GM18505 (cell line): Measurements from ENCODE around the gene PAQR6.

Experiments
- ATAC-seq: cut with Tn5 transposase; IDR thresholded peaks from one replicate; pipeline ENCODE4 v1.9.1; 2021; ENCODE audit not compliant: unreplicated experiment
- POLR2A ChIP-seq: IDR thresholded peaks from 4 replicates; pipeline ENCODE4 v1.6.1; 2011; ENCODE audit warnings: borderline replicate concordance; ENCODE audit not compliant: insufficient read depth, insufficient read length; ENCODE audit errors: extremely low read depth

PAQR6 gene

DNA sequence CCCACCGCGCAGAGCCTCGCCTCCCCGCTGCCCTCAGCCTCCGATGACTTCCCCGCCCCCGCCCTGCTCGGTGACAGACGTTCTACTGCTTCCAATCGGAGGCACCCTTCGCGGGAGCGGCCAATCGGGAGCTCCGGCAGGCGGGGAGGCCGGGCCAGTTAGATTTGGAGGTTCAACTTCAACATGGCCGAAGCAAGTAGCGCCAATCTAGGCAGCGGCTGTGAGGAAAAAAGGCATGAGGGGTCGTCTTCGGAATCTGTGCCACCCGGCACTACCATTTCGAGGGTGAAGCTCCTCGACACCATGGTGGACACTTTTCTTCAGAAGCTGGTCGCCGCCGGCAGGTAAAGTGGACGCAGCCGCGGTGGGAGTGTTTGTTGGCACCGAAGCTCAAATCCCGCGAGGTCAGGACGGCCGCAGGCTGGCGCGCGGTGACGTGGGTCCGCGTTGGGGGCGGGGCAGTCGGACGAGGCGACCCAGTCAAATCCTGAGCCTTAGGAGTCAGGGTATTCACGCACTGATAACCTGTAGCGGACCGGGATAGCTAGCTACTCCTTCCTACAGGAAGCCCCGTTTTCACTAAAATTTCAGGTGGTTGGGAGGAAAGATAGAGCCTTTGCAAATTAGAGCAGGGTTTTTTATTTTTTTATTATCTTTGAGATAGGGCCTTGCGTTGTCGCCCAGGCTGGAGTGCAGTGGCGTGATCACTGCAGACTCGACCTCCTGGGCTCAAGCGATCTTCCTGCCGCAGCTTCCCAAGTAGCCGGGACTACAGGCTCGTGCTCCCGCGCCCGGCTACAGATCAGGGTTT is 34.8 kb downstream of the PAQR6 start, which contains the start of gene PMF1:
Gene PMF1 (plus strand): TSS at position 175 of the 811 bp plus-strand sequence. CDS start 9 bp downstream, at position 184.
- peak; percentile 80 for ATAC-seq
- TF ChIP-seq POLR2A: peak; percentile 81

DNA sequence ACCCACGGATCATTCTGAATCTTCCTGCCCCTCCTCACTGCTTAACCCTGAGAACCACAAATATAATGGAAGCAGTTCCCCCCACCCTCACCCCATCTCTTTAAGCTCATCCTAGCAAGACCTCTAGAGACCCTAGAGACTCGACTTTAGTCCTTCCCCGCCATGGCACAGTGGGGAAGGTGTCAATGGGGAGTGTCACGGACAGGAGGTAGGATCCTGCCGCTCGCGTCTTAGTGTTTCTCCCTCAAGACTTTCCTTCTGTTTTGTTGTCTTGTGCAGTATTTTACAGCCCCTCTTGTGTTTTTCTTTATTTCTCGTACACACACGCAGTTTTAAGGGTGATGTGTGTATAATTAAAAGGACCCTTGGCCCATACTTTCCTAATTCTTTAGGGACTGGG is 35.7 kb downstream of the PAQR6 start:
- TF ChIP-seq POLR2A: no peak
- no peak for ATAC-seq

DNA sequence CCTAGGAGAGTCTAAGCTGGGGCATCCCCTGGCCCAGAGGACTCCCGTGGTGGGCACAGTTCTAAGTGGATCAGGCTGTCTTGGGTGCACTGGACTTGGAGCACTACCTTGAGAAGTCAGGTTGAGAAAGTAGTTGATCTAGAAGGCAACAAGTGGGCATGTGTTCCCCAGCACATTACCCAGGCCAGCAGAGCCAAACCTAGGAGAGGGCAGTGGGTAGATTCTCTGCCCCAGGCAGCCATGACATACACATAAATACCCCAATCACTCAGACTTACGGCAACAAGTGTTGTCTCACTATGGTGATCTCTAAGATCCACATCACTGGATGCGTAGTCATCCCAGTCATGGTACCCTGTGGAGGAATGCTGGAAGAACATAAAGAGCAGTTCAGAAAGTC is 36.6 kb downstream of the PAQR6 start:
- no peak for ATAC-seq
- TF ChIP-seq POLR2A: no peak

DNA sequence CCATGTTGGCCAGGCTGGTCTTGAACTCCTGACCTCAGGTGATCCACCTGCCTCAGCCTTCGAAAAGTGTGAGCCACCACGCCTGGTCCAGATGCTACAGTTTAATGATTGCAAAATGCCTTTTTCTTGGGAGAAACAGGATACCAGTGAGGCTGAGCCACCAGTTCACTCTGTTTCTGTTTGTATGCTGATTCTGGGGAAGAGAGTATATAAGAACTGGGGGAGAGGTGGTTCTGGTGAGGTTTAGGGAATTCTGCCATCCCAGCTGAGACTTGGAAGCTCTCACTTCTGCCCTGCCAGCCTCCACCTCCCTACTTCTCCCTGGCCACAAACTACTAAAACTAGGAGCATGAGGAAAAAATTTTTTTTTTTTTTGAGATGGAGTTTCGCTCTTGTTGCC is 43.2 kb downstream of the PAQR6 start:
- no peak for TF ChIP-seq POLR2A
- no peak for ATAC-seq

DNA sequence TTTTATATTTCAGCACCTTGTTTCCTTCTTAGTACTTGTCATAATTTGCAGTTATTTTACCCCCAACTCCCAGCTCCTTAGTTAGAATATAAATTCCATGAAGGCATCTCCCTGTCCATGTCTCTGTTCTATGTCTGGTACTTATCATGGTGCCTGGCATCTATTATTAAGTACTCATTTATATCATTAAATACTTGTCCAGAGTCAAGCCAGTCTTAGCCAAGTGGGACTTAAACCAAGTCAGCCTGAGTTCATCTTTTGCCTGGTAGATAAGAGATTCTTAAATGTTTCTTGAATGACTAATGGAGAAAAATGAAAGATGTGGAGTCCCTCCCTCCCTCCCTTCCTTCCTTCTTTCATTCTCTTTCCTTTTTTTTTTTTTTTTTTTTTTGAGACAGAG is 44.5 kb downstream of the PAQR6 start:
- no peak for TF ChIP-seq POLR2A
- ATAC-seq: no peak

DNA sequence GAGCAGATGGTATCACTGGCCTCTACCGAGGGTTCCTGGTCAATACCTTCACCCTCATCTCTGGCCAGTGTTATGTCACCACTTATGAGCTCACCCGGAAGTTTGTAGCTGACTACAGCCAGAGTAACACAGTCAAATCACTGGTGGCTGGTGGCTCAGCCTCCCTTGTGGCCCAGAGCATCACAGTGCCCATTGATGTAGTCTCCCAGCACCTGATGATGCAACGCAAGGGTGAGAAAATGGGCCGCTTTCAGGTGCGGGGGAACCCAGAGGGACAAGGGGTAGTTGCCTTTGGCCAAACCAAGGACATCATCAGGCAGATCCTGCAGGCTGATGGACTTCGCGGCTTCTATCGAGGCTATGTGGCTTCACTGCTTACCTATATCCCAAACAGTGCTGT is 47.8 kb downstream of the PAQR6 start:
- no peak for TF ChIP-seq POLR2A
- no peak for ATAC-seq

DNA sequence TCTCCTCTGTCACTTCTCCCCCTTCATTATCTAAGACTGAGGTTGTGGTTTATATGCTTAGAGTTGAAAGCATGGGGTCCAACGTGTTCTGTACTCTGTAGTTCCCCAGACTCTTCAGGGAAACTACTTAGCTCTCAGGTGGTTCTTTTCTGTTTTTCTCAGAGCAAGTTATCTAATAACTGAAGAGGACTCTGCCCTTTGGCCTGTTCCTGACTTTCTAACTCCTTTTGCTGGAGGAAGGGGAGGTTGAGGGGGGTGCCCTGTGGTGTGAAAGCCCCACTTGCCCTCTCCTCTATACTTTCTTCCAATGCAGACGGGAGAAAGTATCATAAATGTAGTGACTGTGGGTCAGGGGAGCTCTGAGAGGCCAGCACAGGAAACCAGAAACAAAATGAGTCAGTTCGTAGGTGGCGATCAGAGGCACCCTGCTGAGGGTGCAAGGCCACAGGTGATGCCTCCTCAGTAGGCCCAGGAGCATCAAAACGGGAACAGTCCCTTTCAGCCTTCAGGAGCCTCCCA is 49.0 kb downstream of the PAQR6 start:
- no peak for ATAC-seq
- TF ChIP-seq POLR2A: no peak

DNA sequence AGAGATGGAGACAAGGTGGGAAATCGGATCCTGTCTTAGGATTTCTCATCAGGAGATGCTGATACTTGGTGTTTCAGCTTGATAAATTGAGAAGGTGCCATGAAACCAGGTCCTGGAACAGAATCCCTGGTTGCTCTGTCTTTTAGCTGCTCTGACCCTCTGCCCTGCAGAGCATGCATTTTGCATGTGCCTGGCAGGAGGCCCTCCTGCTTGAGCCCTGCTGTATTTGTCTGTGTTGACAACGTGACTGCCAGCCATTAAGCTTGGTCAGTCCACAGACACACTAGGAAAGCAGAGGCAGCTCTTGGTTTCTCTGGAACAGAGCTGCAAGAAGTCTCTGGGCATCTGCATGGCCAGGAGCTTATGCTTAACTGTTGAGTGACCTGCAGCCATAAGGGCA is 51.4 kb downstream of the PAQR6 start:
- TF ChIP-seq POLR2A: no peak
- no peak for ATAC-seq

DNA sequence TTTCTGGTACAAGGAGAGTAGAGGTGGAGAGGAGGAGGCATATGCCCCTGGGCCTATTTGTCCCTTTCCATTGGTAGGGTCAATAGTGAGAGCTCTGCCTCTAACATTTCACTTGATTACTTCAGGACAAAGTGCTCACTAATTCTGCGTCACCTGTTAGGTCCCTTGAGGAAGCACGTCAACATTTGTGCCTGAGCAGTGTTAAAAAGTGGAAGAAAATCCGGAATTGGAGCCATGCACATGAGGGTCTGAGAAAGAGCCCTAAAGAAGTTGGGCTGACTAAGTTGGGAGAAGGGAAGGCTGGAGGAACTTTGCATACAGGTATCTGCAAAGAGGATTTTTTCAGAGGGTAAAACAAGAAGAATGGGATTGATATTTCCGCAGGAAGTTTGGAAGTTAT is 52.0 kb downstream of the PAQR6 start:
- no peak for TF ChIP-seq POLR2A
- no peak for ATAC-seq

DNA sequence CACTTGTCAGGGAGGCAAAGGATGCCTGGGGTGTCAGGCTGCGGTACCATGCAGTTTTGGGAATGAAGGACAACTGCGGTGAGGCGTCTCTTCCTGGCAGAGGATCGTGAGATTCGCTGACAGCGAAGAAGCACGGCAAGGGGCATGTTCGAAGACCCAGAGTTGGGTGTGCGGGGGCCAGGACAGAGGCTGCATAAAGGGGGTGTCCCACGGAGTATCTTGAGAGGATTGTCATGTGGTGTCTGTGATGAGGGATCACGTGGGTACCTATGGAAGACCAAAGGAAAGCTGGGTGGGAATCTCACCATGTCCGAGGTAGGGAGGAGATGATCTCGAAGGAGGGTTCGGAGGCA is 53.6 kb downstream of the PAQR6 start:
- no peak for ATAC-seq
- no peak for TF ChIP-seq POLR2A

DNA sequence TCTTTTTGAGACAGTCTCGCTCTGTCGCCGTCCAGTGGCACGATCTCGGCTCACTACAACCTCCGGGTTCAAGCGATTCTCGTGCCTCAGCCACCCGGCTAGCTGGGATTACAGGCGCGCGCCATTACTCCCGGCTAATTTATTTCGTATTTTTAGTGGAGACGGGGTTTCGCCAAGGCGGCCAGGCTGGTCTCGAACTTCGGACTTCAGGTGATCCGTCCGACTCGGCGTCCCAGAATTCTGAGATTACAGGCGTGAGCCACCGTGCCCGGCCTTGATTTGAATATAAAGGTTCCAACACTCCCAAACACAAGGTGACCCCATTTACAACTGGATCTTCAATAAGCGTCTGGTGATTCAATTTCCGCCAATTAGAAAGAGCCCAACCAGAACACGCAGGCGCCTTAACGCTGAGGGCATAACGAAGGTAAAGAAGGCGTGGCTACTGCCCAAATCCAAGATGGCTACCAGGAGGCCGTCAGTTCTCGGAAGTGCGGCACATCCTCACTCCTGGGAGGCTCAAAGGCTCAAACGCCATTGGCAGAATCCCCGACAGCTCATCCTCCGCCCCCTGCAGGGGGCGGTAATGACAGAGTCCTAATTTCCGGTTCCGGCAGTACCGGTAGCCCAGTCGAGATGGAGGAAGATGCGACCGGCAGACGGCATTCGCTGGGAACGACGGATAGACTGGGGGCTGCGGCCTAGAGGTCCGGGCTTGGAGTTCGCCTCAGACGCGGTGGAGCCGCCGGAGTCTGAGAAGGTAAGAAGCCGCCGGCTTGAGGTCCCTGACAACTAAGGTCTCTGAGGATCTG is 54.2 kb downstream of the PAQR6 start, which contains the start of gene SLC25A44:
Gene SLC25A44 (plus strand): TSS at position 617 of the 812 bp plus-strand sequence. CDS start 5,744 bp downstream, outside the sequence.
- ATAC-seq: peak; percentile 94
- TF ChIP-seq POLR2A: peak; percentile 90
